Lower leg skin (tissue), 3 donors: ENCODE results near the gene ZNF618.

Experiments used
- CTCF ChIP-seq, 3 donors: fragments of 450-650 bp; IDR thresholded peaks; one replicate each; pipeline ENCODE4 v1.5.1; 2016; ENCODE audit warnings: antibody characterized with exemption in 3 of 3, mild to moderate bottlenecking in 3 of 3, moderate library complexity in 2 of 3
- POLR2A ChIP-seq, 2 donors: fragments of 450-650 bp; IDR thresholded peaks; one replicate each; pipeline ENCODE4 v1.6.1; 2016 to 2017; ENCODE audit warnings: antibody characterized with exemption in 2 of 2, mild to moderate bottlenecking in 1 of 2, moderate library complexity in 1 of 2

GRCh38 chr9:113989017-113989713, 113.1 kb downstream of the ZNF618 start:
- TF ChIP-seq CTCF (IDR thresholded peaks at IDR 0.05) (no peak), POLR2A (IDR thresholded peaks at IDR 0.05) (no peak)
